ENCODE results near the gene FGFR3.
A peak's percentile ranks its signal among the peaks of the same experiment; 100 is the strongest.

The FGFR3 gene

DNA sequence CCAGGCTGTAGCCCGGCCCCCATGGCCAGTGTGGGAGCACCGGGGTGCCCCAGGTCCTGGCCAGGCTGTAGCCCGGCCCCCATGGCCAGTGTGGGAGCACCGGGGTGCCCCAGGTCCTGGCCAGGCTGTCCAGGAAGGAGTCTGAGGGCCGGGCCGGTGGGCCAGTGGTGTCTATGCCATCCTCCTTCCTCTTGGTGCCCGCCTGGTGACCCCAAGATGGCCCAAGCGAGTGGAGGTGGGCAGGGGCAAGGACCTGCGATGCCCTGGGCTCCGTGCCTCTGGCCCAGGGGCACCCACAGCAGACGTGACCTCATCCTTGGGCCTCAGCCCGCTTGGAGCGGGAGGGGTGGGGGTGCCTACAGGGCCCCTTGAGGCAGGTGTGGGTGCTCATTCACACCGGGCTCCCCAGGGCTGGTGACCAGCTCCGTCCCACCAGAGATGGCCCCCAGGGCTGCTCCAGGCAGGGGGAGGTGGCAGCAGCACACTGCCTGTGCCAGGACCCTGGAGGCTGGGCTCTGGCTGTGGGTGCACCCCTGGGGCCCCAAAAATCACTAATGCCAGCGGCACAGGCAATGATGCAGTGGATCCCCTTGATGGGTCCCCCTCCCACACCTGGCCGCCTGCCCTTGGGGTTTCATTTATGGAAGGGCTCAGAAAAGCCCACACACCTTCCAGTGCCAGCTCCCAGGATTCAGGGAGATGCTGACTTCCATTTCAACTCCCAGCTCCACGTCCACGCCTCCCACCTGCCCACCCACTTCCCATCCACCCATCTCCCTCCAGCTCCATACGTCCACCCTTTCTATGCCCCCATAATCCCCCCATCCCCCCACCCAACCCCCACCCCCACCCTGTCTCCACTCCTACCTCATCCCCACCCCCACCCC lies 36.0 kb upstream of the FGFR3 start:
- no peak for DNase-seq

DNA sequence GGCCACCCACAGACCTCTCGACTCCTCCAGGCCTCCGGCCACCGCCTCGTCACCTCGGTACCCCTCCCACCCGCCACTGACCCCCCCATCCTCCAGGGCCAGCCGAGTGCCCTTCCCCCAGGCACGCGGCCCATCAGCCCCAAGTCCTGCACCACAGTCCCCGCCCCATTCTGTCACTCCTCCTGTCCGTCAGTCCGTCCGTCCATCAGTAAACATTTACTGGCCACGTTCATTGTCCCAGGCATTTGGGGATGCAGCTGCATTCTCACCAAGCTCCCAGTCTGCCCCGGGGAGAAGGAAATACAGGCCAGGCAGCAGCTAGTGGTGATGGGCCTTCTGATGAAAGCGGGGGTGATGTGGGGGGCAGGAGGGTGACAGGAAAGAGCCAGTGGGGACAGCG lies 35.3 kb upstream of the FGFR3 start:
- DNase-seq = no peak

DNA sequence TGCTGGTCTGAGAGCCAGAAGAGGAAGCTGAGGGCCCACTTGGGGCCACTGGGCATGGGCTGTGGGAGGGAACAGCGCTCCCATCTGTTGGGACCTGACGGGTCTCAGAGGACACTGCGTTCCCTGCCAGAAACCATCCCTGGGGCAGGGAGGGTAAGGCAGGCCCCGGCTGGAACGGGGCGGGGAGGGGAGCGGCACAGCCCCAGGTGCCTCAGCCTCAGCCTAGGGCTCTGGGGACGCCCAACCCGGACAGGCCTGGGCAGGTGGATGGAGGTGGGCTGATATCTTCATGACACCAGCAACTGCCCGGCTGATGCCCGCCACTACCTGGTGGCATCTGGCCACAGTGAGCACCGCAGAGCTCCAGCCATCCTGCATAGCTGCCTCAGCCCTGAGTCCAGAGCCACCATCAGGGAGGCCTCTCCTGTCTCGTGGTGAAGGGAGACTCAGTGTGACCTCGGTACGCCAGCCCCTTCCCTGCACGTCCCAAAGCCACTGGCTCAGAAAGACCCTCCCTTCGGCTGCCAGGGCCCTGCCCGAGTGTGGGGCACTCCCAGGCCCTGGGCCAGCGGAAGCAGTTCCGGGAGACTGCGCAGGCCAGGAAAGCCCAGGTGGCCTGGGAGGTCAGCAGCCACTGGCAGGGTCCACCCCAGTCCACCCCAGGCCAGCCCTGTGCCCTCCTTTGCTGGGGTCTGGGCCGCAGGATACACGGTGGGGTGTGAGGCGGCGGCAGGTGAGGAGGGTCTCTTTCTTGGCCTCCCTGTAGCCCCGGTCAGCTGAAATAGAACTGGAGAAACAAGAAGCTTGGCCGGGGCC lies 34.6 kb upstream of the FGFR3 start:
- no peak for DNase-seq

GRCh38 chr4:1759170-1759817 lies 33.8 kb upstream of the FGFR3 start:
- no peak for DNase-seq

DNA sequence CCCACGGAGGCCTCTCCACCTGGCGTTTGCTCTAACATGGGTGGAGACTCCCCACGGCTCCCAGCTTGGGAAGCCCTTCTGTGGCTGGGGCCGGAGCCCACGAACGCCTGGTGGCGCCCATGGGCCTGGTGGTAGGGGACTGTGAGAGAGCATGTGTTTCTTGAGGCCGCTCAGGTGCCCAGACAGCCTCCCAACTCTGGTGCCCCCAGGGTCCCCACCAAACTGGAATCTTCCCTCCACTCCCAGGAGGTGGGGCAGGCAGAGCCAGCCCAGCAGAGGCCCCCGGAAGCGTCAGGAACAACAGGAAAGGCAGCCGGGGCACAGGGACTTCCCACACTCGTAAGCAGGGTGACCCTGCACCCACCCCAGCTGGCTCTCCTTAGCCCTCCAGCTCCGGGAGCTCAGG lies 33.3 kb upstream of the FGFR3 start:
- DNase-seq = no peak

DNA sequence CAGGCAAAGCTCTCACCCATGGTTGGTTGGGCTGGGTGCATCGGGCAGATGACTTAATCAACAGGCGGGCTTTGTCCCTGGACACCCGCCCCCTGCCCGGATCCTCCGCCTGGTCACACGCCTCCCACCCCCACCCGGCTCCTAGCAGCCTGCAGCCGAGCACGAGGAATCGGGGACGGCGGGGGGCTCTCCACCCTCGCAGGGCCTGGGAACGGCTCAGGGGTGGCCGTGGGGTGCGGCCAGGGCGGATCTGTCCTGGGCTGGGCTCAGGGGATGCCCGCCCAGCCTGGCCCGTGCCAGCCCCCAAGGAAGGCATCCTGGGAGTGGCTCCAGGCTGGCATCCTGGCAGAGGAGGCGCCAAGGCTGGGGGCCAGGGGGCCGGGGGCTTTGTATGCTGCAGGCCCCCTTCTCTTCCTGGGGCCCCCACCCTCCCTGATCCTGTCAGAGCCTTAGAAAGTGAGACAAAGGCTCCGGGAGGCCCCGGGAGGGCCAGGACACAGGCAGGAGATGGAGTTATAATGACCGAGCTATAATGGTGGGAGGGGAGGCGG lies 32.5 kb upstream of the FGFR3 start:
- DNase-seq = no peak

- DNase-seq = no peak
These were observed 31.9 kb upstream of the FGFR3 start for GRCh38 chr4:1761130-1761689.

DNA sequence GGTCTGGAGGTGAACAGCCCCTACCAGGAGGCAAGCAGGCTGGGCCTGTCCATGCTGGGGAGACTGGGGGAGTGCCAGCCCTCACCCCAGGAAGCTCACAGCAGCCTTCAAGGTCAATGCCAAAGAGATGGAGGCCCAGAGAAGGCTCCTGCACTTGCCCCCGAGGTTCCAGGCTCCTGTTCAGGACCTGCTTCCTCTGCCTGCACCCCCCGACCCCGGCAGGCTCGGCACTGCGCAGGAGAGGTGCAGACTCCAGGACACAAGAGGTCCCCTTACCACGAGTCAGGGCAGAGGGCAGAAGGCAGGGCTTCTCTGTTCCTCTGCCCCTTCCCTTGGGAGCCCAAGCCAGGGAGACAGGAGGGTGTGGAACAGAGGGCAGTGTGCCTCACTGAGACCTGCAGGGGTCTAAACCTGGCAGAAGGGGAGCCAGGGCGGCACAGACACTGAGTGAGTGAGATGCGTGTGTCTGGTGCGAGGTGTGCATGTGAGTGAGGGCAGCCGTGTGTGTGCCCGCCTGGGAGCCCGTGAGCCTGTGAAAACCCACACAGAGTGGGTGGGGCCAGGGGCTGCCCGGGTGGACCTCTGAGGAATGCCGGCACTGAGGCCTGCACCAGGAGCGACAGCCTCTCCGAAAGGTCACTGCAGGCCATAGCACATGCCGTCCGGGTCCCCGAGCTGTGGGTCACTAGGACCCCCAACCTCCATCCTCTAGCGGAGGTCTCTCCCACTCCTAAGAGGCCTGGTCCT lies 30.7 kb upstream of the FGFR3 start:
- DNase-seq = no peak

GRCh38 chr4:1763070-1763549 lies 30.0 kb upstream of the FGFR3 start:
- DNase-seq = no peak

DNA sequence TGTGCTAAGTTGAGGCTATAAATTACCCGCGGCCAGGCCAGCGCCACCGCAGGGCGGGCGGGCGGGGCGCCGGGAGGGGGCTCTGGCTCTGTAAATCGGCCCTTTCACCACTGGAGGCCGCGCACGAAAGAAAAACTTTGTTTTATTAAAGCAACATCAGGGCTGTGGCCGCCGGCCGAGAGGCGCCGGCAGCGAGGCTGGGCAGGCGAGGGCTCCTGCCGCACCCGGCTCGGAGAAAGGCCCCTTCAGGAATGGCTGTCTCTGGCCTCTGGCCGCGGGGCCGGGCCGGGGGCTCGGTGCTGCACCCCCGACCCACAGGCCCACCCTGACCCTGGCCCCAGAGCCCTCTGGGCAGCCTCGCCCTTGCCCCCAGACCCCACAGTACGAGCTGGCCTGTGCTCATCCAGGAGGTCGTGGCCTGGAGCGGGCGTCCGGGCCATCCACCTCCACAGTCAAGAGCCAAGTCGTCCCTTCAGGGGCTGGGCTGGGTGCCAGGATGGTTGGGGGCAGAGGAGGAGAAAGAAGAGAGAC lies 29.5 kb upstream of the FGFR3 start:
- DNase-seq = peak; percentile 44

GRCh38 chr4:1764670-1765069 lies 28.4 kb upstream of the FGFR3 start:
- no peak for DNase-seq

GRCh38 chr4:1765409-1766072 lies 27.6 kb upstream of the FGFR3 start:
- no peak for DNase-seq

DNA sequence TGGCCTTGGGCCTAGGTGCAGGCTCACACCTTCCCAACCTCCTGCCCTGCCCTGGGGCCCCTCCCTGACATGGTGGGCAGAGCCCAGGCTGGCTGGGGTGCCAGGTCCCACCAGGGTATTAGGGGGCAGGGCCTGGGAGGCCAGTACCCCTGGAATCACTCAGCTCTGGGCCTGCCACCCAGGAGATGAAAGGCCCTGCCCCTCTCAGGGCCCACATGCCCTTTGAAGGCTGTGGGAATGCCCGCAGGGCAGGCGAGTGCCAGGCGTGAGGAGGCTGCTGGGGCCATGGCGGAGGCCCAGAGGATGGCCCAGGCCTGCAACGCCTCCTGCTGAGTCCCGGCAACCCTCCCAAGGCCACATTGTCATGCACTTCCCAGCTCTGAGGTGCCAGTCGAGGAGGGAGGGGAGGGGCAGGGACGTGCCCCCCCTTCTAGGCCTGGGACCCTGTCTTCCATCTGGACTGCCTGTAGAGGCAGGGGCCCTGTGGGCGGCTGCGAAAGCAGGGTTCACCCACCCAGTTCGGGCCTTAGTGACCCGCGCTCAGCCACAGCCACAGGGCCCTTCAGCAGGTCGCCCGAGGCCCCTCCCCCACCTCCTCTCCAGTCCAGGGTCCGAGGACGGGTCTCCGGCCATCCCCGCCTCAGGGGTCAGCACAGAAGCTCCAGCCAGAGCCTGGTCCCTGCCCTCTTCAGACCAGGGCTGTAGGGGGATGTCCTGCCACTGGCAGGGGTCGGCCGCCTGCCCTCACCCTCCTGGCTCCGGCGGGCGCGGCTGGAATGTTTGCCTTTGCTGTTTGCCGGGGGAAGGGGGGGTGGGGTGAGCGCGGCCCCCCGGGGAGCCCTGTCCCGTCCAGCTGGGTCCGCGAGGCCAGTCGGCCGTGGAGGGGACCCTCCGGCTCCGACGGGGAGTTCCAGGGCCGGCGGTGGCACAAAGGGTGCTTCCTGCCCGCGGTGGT lies 26.7 kb upstream of the FGFR3 start:
- DNase-seq = no peak

GRCh38 chr4:1767061-1767769 lies 25.9 kb upstream of the FGFR3 start:
- DNase-seq = no peak

- peak; percentile 22 for DNase-seq
These were observed 25.2 kb upstream of the FGFR3 start for GRCh38 chr4:1767770-1768366.

DNA sequence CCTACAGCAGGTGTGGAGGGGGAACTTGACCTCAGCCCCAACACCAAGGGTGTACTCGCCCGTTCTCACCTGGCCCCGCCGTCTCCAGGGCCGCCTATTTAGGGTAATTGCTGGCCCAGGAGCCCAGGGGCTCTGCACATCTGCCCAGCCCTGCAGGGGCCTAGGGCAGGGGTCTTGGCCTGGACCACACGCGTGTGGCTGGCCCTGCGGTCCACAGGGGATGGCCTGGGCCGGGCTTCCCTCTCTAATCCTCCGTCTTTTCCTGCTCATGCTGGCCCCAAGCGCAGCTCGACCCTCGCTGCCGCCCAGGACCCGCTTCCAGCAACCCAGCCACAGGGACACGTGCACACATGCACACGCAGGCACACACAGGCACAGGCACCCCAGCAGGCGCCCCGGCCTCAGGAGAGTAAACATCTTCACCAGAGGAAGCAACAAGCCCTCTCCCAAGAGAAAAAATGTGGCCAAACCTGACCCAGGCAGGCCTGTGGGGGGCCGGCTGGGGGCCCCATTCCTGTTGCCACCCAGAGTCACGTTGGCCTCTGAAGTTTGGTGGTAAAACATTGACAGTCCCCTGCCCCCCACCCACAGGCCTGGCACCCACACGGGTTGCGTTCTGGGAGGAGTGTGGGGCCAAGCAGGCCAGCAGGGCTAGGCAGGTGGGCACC lies 24.6 kb upstream of the FGFR3 start:
- no peak for DNase-seq

GRCh38 chr4:1769692-1770091 lies 23.4 kb upstream of the FGFR3 start:
- DNase-seq = no peak

DNA sequence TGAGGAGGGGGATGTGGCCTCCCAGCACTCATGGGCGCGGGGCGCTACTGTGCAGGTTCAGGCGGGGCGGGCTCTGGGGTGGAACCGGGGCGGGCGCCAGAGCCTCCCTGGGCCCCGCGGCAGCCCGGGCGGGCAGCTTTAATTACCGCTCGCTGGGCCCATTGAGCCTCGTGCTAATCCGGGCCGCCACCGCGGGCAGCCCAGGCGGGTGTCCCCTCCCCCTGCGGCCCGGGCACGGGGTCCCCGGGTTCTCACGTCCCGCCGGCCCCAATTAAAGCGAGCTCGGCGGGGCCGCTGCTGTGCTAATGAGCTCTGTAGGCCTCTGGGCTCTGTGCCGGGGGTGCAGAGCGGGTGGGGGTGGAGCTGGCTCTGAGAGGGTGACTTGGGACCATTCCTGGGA lies 22.8 kb upstream of the FGFR3 start:
- DNase-seq = no peak

Data from fibroblast of upper back skin (primary cell).